Suppressor macrophage (primary cell): ENCODE results near the gene ABLIM1.

Experiments used
- DNase-seq, 4 experiments: peaks; one replicate each; pipeline ENCODE4 v3.0.0-alpha.2; 2020 to 2022

The ABLIM1 gene

DNA sequence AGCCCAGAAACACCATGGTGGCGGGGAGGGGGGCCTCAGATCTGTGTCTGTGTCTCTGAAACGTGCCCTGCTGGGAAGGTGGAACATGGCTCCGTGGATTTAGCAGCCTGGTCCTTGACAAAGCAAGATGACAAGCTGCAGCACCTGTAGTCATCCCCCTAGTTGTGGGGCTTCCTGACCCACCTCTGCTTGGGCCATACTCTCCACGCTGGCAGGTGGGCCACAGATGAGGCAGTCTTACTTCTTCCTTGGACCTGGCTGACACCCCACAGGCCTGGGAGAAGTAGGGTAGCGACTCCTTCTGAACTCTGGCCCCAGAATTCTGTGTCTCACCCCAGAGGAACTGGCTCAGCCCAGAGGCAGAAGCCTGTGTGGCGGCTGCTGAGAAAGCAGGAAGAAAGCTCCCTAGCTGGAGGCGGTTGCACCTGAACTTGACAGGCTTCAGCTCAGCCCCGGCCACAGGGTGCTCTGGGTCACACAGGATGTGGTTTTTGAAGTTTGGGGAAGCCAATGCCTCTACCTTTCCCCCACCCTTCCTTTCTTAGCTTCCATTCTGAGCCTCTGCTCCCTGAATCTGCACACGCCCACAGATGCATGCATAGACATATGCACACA lies 113.9 kb downstream of the ABLIM1 start:
- DNase-seq, result peak in 3 of 4 experiments; percentile 5 to 42 (median 27)

DNA sequence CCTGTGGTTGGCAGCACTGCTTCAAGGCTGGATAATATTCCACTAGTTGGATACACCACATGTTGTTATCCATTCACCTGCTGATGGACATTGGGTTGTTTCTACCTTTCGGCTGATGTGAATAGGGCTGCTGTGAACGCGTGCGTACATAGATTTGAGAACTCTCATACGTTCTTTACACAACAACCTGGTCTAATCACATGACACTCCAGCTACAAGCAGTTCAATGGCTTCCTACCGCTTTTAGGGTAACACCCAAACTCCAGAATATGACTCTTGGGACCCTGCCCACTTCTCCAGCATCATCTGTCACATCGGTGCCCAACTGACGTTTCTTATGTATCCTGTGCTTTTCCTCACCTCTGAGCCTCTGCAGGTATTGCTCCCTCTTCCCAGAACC lies 114.6 kb downstream of the ABLIM1 start:
- no peak for DNase-seq

DNA sequence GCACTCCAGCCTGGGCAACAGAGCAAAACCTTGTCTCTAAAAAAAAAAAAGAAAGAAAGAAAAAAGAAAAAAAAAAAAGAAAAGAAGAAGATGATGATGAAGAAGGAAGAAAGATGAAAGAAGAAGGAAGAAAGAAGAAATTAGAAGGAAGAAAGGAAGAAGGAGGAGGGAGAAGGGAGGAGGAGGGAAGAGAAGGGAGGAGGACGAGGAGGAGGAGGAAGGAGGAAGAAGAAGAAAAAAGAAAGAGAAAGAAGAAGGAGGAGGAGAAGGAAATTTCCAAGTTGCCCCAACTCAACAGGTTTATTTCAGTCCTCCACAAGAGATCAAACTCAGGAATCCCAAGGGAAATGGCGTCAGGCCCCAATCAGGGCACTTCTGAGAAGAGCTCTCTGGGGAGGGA lies 115.7 kb downstream of the ABLIM1 start:
- no peak for DNase-seq

DNA sequence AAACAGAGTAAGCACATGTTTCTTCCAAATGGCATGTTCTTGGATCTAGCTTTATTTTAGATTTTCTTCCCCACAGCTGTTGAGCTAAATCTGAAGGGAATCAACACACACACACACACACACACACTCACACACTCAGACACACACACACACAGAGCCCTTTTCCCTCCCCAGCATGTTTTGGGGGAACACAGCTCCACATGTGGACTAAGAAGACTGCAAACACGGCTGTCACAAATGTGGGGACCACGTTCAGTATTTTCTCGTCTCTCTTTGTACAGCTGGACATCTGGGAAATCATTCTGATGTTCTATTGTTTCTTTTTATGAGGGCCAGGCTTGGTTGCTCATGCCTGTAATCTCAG lies 116.3 kb downstream of the ABLIM1 start:
- no peak for DNase-seq

DNA sequence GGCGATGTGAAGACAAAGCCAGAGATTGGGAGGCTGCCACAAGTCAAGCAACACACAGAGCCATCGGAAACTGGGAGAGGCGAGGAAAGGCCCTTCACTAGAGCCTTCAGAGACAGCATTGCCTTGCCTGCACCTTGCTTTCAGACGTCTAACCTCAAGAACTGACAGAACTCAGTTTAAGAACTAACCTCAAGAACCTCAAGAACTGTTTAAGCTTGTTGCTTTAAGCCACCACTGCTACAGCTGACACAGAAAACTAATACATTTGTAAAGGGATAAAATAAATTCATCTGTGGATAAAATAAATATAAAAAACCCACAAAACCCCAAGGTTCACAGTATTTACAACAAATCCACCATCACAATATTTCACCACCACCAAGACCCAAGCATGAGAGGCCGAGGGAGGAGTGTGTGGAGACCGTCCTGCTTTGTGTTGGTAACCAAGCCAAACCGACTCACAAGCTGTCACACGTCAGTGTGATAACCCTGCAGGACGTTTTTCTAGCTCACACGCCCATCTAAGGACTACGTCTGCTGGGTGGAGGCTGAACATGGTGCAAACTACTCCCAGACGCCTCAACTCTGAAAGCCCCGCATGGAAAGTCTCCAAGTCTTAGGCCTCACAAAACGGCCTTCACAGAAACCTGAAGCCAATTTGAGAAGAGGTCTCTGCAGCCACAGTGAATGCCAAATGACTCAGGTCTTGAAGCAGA lies 116.8 kb downstream of the ABLIM1 start:
- no peak for DNase-seq

DNA sequence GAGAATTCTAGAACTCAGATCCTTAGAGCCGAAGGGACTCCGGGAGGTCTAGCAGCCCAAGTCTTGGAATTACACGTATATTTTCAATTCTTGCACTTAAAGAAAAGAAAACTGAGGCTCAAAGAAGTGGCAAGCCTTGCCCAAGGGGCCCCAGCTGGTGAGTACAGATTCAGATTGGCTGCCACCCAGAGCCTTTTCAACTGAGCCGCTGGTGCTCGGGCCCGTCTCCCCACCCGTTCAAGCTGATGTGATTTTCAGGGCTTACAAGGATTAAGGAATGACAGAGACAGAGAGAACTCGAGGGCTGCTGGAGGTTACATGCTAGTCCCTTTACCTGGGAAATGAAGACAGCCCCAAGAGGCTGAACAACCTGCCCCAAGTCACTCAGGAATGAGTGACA lies 117.8 kb downstream of the ABLIM1 start:
- no peak for DNase-seq

DNA sequence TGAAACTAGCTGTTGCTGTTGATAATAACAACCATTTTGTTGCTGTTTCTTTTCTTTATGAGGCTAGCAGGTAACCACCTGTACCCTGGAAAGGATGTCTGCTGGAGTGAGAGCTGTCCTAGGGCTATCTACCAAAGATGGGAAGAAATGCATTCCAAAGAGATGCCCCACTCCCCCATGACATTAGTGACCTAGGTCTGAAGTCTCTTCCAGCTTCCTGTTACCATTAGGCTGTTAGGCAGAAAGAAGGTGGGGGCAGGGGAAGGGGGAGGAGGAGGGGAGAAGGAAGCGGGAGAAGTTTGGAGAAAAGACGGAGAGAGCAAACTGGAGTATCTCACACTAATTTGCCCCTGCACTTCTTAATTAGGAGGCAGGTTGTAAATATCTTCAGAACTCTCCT lies 118.5 kb downstream of the ABLIM1 start:
- no peak for DNase-seq

DNA sequence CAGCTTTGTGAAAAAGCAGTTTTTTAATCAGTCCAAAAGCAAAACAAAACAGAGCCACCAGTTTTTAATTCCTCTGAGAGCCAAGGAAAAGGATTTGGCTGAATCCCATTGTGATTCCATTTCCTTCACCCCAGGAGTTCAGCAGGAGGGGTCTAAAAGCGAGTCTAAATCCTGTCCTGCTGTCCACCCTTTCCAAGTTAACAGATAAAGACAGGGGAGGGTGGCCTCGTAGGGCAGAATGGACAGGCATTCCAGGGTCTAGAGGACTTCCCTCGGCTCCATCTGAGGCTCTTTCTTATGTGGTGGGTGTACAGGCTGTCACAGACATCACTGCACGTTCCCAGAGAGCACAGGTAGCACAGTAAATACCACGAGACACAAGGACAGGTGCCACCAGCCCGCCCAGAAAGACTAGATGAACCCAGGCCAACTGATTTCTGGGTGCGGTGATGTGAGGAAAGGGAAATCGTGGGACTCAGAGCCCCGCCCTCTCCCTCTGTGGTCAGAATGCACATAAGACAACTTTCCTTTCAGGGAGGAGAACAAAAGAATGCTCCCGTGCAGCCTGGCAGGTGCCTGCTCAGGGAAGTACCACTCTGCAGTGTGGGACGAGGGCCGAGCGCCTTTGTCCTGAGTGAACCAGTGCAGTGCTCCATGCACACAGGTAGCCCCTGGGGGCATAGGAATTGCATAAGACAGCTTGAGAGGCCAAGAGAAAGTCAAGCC lies 119.7 kb downstream of the ABLIM1 start:
- no peak for DNase-seq

DNA sequence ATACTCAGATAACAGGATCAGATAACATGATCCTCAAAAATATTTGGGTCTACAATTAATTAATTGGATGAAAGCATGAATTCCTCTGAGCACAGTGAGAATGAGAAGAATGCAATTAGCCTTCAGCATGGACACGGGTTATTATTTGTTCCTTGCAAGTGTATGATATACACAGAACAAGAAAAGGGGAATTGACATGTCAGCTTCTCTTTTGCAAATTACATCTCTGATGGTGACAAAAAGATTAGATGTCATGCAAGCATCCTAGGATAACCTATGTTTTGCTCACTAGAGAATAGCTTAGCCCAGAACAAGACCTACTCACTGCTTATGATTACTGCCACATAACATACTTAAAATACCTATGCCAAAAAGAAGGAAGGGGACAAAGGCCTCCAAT lies 120.3 kb downstream of the ABLIM1 start:
- DNase-seq, result no peak

DNA sequence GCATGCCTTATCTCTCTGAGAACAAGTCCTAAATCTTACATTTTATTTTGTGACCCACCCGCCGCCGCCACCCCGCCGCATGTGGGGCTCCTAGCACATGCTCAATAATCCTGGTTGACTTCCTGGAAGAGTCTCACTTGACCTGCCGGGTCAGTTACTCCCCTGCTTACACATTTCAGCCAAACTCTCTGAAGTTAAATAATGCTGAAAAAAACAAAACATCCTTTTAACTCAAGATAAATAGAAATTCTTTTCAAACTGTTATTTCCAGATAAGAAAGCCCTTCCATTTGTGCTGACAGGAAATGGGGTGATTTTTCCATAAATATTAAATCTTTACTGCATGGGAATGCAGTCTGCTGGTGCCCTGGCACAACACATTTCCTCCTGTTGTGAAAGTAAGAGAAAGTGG lies 123.5 kb downstream of the ABLIM1 start:
- no peak for DNase-seq

DNA sequence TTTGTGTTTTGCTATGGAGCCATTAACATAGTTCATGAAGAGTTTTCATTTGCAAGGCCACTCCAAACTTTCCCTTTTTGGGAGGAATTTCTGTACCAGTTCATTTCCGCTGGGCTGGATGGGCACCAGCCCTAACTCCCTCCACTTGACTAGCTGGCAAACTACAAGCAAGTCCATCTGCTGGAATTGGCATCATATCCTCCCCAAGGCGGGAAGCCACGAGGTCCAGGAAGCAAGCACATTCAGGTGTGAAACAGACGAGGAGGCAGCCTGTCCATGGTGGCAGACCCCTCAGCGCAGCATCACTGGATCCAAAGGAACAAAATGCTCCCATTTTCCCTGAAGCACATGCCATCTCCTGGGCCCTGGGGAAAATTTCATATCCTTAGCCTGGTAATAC lies 125.8 kb downstream of the ABLIM1 start:
- no peak for DNase-seq

DNA sequence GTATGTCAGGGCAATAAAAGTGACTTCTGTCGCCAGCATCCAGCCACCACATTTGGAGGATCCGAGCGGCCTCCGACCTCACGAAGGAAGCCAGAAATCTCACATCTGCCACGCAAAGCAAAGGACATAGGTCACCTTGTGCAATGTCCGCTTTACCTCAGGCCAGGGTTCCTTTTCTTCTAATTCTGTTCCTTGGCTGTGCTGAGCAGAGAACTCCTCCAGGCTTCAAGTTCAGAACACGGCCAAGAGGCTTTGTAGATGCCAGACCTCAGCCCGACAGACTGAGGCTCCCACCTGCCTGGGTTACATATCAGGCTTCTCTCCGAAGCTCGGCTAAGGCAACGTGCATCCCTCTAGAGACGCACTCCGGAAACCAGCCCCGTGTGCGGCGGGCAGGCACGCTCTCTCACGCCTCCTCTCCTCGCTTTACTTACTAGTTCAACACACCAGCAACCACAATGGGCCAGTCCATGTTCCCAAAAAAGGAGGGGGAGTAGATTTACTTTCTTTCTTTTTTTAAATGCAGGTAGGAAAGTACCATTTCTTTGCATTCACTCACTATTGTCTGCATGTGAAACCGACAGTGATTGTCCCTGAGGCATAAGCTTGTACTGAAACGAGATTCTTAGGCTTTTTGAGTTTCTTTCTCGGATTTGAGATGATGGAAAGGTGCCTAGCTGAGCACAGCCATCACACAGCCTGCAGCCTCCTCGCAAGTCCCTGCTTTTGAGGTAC lies 131.4 kb downstream of the ABLIM1 start:
- DNase-seq, result peak; percentile 24 to 55 (median 40)

DNA sequence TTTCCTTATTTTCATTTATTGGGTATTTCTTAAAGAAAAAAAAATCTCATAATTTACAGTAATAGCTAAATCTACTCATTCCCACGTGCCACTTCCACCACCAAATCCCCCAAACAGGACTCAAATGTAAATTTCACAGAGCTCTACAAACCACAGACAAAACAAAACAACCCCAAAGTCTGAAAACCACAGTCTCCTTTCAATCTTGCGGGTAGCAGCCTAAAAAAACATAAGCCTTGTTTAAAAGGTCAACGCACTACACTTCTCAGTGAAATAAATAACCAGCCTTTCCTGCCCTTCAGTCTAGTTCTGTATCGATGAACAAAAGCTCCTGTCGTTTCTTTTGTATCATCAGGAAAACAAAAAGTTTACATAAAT lies 132.0 kb downstream of the ABLIM1 start:
- no peak for DNase-seq

DNA sequence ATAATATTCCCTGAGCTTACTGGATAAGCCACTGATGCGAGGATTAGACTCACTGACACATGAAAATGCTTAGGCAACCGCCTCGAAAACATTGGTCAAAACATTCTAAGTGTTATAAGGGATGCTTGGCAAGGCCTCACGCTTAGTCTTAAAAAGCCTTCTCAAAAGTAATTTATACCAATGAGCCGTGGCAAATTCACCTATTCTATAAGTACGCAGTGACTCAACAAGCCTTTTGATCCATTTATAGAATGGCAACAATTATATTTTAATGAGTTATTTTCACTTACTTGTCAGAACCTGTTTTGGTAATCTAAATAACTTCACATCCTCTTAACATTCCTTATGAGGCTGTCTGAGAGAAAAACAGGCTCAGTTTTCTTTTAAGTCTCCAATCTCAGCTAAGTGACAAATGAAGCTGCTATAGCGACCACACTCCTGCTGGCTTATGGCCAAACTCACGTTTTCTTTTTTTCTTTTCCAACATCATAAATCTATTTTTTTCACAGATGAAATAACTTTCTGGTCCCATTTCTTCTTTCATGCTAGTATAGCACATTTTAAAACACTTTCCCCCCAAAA lies 132.6 kb downstream of the ABLIM1 start:
- no peak for DNase-seq

DNA sequence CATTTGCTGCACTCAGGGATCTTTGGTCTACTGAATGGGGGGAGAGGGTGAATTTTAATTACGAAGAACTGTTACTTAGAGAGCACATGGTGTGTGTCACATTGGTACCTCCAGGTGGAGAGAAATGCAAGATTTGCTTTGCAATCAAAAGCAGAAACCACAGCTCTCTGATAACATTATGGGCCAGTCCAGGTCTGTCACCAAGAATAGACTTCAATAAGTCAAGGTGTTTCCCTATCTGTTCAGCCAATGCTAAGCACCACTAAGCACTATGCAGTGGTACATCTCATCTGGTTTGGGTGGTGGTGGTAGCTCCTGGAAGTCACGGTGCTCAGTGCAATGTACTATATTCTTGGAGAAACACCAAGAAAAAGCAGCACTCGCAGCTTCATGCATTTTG lies 134.2 kb downstream of the ABLIM1 start:
- no peak for DNase-seq

DNA sequence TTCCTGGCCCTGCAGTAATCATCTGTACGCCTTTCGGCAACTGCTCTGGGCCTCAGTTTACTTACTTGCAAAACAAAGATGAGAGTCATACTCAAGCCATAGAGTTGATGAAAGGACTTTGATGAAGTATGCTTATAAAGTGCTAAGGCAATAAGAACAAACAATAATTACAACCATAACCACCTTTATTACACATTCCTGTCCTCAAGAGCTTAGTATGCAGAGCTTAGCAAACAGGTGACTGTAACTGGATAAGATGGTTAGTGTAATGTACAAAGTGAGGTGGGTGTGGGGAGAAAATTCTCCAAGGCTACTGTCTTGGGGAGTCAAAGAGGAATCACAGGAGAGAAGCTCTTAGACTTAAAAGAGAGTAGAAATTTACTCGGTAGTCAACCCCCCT lies 136.8 kb downstream of the ABLIM1 start:
- no peak for DNase-seq

DNA sequence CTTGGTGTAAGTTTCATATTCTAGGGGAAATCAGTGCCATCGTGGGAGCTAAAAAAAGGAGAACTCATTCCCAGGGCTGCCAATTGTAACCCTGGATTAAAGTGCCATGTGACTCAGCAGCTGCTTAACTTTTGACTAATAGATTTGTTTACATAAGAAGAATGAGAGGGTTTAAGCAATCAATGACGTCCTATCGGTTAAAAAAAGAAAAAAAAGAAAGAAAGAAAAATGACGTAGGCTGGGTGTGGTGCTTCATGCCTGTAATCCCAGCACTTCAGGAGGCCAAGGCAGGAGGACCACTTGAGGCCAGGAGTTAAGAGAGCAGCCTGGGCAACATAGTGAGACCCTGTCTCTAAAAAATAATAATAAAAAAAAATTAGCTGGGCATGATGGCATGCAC lies 137.6 kb downstream of the ABLIM1 start:
- peak; percentile 34 to 74 (median 54) for DNase-seq

DNA sequence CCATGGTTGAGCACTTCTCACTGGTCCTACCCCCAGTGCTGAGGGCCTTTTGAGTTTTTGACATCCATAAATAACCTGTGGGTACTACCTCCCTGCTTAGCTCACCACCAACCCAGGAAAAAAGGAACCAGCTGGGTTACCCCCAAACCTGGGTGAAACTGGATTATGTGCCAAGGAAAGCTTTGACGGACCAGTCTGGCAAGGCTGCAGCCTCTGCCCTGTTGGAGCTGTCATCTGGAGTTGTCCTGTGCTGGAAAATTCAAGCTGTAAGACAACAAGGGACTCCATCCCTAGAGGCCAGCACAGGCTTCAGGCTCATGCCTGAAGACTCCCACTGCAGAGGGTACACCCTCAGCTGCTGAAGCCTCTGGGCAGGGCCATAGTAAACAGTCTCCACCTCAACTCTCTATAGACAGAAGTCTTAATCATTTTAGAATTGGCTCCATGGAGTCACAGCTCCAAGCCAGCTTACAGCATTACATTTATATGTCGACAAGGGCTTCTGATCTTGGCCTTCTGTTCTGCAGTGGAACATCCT lies 138.2 kb downstream of the ABLIM1 start:
- DNase-seq, result no peak

DNA sequence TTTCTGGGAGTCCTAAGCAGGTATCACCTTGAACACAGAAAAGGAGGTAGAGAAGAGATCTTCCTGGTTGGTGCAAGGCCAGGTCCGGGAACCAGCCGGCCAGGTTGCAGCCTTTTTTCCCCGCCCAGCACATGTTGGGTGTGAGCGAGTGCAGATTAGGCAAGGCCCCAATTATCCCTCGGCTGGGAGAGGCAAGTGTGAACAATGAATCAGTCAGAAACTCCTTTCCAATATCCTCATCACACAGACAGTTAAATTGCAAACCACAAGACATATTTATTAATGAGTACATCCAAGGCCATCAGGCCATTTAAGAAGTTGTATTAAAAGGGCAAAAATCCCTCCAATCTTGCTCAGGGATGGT lies 138.8 kb downstream of the ABLIM1 start:
- no peak for DNase-seq

DNA sequence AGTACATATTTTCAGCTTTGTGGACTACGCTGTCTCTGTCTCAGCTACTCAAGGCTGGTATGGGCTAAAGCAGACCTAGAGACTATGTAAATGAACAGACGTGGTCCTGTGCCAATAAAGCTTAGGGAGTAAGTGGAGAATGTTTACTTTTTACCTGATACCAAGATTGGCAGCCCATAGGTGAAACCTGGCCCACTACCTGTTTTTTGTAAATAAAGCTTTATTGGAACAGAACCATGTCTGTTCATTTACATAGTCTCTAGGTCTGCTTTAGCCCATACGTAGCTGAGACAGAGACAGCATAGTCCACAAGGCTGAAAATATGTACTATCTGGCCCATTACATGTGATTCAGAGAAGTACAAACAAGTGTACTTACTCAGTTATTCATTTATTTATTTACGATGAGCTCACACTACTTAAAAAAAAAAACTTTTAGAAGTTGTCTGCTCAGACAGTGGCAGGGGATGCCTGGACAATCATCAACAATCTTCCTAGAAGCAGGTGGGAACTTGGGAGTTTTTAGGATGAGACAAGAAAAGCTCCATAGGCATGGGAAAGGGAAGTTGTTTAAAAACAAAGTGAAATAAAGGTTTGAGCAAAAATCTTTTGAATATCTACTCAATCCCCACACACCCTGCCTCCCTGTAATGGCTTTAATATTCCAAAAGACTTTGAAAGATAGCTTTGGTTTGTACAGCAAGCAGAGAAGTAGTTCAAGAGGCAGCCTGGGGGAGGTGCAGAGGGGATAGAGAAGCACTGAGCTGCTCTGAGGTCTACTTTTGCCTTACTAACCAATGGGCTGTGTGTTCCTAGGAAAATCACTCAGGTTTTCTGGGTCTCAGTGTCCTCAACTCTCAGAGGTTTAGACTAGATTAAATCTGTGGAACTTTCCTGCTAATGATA lies 139.4 kb downstream of the ABLIM1 start:
- no peak for DNase-seq

DNA sequence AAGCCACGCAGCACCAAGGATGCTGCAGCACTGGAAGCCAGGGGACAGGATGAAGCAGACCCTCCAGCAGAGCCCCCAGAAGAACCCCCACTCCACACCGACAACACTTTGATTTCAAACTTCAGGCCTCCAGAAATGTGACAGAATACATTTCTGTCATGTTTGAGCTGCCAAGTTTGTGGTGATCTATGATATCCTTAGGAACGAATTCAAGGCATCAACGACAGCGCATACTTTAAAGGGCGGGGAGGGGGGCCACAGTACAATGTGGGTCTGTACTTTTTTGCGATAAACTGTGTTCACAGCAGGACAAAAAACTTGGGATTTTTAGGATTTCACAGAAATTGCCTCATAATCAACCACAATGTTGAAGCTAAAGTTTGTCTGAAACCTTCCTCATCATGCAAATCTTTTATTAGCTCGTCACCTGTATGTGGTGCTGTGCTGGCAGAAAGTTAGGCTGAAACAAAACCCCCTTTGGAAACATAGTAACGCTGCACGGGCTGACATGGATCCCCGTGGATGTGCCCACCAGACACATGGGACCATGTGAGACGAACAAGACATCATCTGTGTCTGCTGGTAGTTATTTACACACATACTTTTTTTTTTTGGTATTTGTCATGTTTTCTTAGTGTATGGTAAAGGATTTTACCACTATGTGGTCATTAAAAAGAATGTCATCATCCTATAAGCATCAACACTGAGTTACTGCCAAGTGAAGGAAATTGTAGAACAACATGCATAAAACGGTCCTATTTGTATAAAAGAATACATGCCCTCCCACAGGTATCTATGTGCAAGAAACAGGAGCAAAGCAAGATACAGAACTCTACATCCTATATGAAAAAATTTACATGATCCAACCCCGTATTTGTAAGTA lies 140.5 kb downstream of the ABLIM1 start:
- DNase-seq, result no peak
